Mucosa of descending colon (tissue), 3 donors: ENCODE results near the gene DENND1A. TPM values are rescaled to one million over a fixed set of nuclear protein-coding genes. Genes with fewer than 3 reads are reported as not detected.

Experiments
- ATAC-seq: fragments of 200-7000 bp; cut with Tn5 transposase; one replicate; pipeline ENCODE4 v1.9.1; 2020; ENCODE audit warnings: mild to moderate bottlenecking, moderate library complexity
- DNase-seq, 3 donors: peaks; one replicate each; pipeline ENCODE4 v3.0.0-alpha.2; 2020
- H3K36me3 ChIP-seq: fragments of 200-600 bp; one replicate; pipeline ENCODE4 v1.8.0; 2021; ENCODE audit warnings: low read depth, mild to moderate bottlenecking
- H3K4me1 ChIP-seq: fragments of 200-600 bp; one replicate; pipeline ENCODE4 v1.8.0; 2021; ENCODE audit warnings: low read depth, mild to moderate bottlenecking
- H3K4me3 ChIP-seq: fragments of 200-600 bp; one replicate; pipeline ENCODE4 v1.8.0; 2021; ENCODE audit warnings: mild to moderate bottlenecking
- H3K9me3 ChIP-seq: fragments of 200-600 bp; one replicate; pipeline ENCODE4 v1.8.0; 2021; ENCODE audit warnings: mild to moderate bottlenecking
- intact Hi-C, 2 donors: fragments of 100-400 bp; cut with DNase I in 1 of 2; cut with micrococcal nuclease in 1 of 2; formaldehyde crosslinking; loops; one replicate each; pipeline versions ENCODE4 v1.11.0 to v1.11.1; 2022; cut with DNase I, micrococcal nuclease
- total RNA-seq, 3 donors: library from RNA; stranded (reverse); fragmentation: NEBNext Ultra II Directional in 2 of 3; extraction: Animal tissue kit (Norgen Biotek cat#: 25700) in 2 of 3; gene quantifications; one replicate each; pipeline versions ENCODE4 v1.2.1 to v1.2.4, GENCODE V29; 2021 to 2023
- TF ChIP-seq, protein P1 (sequence below): fragments of 200-600 bp; IDR thresholded peaks from one replicate; pipeline ENCODE4 v1.8.0; 2022; ENCODE audit warnings: antibody characterized with exemption, mild to moderate bottlenecking
- donor health status: DM: no; HTN: no; CAD: no; lungs with moderate emphysema.
- donor health status: DM: no; HTN: no; CAD: no.
- donor health status: DM: no; HTN: yes; CAD: no.

DENND1A gene
- total RNA-seq, 3 donors from 2014 or later = 32.8 to 50.0 (median 35.1) TPM

DNA sequence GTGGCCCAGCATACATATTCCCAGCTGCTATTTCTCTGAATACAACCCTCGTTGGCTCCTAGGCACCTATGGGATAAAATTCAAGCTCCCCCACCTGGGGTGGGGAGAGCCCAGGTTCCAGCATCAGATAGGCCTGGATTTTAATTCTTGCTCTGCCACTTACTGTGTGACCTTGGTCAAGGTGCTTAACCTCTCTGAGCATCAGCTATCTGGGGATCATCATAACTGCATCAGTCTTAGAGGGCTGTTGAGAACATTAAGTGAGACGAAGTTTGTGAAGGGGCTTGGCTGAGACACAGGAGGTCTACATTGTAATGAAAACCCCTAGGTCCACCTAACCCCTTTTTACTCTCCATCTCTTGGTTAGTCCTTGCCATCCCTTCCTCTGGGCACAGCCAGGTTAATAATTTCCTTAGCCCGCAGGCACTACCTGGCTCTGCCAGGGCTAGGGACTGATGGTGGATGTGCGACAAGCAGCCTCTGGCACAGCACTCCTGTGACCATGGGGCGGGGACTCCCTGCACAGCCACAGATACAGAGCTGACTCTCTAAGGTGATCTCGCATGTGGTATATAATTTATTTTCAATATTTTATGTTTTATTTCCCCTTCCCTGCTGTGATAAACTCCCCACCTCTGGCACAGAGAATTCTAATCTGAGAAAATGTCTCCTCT is 505.2 kb downstream of the DENND1A start:
- Histone ChIP-seq H3K4me1 (no peaks in the 10 kb centered on the region), H3K36me3 (no peaks in the 10 kb centered on the region), H3K4me3 (no peak overlapping the region), H3K9me3 (no peaks in the 10 kb centered on the region)
- ATAC-seq = no peak
- intact Hi-C loops = no loop called here
- no peak for DNase-seq
- TF ChIP-seq, protein P1, sequence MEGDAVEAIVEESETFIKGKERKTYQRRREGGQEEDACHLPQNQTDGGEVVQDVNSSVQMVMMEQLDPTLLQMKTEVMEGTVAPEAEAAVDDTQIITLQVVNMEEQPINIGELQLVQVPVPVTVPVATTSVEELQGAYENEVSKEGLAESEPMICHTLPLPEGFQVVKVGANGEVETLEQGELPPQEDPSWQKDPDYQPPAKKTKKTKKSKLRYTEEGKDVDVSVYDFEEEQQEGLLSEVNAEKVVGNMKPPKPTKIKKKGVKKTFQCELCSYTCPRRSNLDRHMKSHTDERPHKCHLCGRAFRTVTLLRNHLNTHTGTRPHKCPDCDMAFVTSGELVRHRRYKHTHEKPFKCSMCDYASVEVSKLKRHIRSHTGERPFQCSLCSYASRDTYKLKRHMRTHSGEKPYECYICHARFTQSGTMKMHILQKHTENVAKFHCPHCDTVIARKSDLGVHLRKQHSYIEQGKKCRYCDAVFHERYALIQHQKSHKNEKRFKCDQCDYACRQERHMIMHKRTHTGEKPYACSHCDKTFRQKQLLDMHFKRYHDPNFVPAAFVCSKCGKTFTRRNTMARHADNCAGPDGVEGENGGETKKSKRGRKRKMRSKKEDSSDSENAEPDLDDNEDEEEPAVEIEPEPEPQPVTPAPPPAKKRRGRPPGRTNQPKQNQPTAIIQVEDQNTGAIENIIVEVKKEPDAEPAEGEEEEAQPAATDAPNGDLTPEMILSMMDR = no peak

DNA sequence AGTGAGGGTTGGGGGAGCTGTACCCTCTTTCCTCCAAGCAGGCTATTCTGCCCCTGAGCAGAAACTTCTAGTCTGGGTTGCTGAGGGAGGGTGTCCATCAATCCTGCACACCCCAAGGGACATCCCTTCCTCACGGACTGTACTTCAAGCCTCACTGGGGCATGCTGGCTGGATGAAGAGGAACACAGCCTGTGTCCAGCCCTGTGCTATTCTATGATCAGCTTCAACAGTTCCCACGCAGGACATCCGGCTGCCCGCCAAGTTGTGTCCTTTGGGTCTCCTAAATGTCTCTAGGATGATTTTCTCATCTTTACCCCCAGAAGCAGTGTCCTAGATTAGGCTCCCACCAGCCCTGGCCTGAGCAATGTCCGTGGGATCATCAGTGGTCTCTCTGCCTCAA is 505.8 kb downstream of the DENND1A start:
- Histone ChIP-seq H3K9me3 (no peaks in the 10 kb centered on the region), H3K4me1 (no peaks in the 10 kb centered on the region), H3K36me3 (no peaks in the 10 kb centered on the region), H3K4me3 (no peak overlapping the region)
- intact Hi-C loops = no loop called here
- ATAC-seq (no peak), DNase-seq (no peak)
- TF ChIP-seq, protein P1 = no peak

DNA sequence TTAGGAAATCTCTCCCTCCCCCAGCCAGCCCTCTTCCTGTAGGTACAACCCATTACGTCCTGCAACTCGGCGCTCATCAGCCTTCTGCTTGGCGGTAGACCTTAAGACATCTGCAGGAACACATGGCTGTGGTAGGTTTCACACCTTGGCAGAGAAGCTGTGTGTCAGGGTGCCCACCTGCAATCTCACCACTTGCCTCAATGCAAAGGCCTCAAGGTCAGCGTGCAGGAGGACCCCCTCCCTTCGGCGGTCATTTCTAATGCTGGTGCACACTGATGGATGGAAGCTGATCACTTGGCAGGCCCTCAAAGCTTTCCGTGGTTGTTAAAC is 506.6 kb downstream of the DENND1A start:
- intact Hi-C loops = no loop called here
- no peaks in the 10 kb centered on the region for H3K36me3 ChIP-seq
- H3K4me3 ChIP-seq = no peak overlapping the region
- H3K9me3 ChIP-seq = no peaks in the 10 kb centered on the region
- DNase-seq (peak in 1 of 3 donors; percentile 7), ATAC-seq (no peak)
- no peaks in the 10 kb centered on the region for H3K4me1 ChIP-seq
- TF ChIP-seq, protein P1 = no peak

DNA sequence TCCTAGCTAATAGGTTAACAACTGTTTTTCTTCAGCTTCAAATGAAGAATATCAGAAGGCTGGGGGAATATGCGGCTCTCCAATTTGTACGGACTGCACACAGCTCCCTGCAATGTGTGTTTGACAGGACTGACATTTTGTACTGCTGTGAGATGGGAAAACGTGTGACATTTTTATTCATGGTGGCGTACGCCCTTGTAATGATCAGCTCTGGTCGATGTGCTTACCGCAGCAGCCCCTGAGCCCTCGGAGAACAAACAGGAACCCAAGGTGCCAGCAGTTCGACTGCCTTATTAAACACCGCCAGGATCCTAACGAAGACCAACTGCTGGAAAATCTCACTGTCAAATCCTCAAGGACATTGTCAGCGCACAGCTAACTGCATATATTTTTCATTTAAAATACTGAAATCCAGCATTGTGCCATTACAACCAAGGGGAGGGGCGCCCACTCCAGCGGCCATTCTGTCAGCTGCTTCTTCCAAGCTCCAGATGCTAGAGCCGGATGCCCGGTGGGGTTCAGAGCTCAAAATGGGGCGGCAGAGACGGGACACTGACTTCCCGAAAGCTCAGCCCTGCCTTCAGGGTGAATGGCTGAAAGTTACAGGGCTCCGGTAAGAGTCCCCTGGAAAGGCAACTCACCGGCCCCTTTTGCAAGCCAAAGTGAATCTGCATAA is 507.2 kb downstream of the DENND1A start:
- H3K36me3 ChIP-seq = no peaks in the 10 kb centered on the region
- intact Hi-C loops = no loop called here
- TF ChIP-seq, protein P1 = no peak
- no peak for ATAC-seq
- no peak for DNase-seq
- H3K4me1 ChIP-seq = no peaks in the 10 kb centered on the region
- no peak overlapping the region for H3K4me3 ChIP-seq
- no peaks in the 10 kb centered on the region for H3K9me3 ChIP-seq

DNA sequence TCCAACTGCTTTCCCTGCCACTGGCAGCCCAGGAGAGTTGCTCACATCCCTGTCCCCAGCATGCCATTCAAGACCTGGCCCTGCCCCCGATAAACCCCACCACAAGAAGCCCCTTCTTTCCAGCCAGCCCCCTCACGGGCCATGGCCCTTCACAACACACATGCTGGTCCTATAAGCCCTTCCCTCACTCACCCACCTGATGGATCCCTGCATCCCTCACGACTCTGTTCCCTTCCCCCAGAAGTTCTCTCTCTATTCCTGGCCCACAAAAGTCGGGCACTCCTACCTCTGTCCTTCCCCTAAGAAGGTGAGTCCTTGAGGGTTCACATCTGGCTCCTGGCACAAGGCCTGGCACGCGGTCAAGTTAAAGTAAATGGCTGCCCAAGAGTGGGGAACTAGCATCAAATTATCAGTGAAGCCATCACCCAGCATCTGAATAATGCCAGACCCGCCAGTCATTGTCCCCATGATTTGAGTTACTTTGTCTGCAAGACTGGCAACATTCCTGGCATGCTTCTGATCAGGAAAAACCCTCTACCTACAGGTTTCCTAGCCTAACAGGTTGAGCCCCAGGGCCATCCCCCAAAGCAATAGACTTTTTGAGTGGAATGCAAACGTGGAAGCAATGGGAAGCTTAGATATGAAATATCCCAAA is 508.0 kb downstream of the DENND1A start:
- TF ChIP-seq, protein P1 = no peak
- intact Hi-C loops = no loop called here
- ATAC-seq (no peak), DNase-seq (peak in 1 of 3 donors; percentile 7)
- H3K36me3 ChIP-seq = no peaks in the 10 kb centered on the region
- H3K9me3 ChIP-seq = no peaks in the 10 kb centered on the region
- no peak overlapping the region for H3K4me3 ChIP-seq
- H3K4me1 ChIP-seq = no peaks in the 10 kb centered on the region
